Caki2 (cell line): ENCODE data around the gene EIF2D. TPM values are rescaled to one million over a fixed set of nuclear protein-coding genes. Genes with fewer than 3 reads are reported as not detected.

ENCODE experiments used
- total RNA-seq: library from RNA; depleted of rRNA; stranded (reverse); fragments of >200 nt; shearing (Covaris generic); gene quantifications from 2 replicates; pipeline ENCODE4 v1.2.3, GENCODE V29; 2014; ENCODE audit warnings: low replicate concordance; rRNA removed

EIF2D gene
- total RNA-seq, 1 experiment from 2014 or later: 63.7 TPM

Other genes starting within 250 kb of the EIF2D start
- 21.0 and 24.6 TPM in 2 replicates for gene IKBKE, start 142.0 kb downstream of the EIF2D start, total RNA-seq
- gene RASSF5, start 104.9 kb downstream of the EIF2D start, total RNA-seq: 0.09 and 0.47 TPM in 2 replicates
- 5.1 and 9.2 TPM in 2 replicates for gene DYRK3, start 23.1 kb upstream of the EIF2D start, total RNA-seq
- 28.4 and 30.9 TPM in 2 replicates for gene MAPKAPK2, start 72.4 kb upstream of the EIF2D start, total RNA-seq
- not detected in 2 replicates for gene IL19, start 158.3 kb upstream of the EIF2D start, total RNA-seq
- gene IL10, start 160.0 kb upstream of the EIF2D start, total RNA-seq: not detected in 2 replicates